Tibial nerve (tissue), 4 donors: ENCODE measurements around the gene TOMM34. TPM values are rescaled to one million over a fixed set of nuclear protein-coding genes. Genes with fewer than 3 reads are reported as not detected.

Experiments
- DNase-seq, 2 donors: peaks; one replicate each; pipeline ENCODE4 v3.0.0-alpha.2; 2019; ENCODE audit warnings: low spot score in 2 of 2
- H3K27ac ChIP-seq, 4 donors: fragments of 200-600 bp; sonication (generic) in 3 of 4; one replicate each; pipeline ENCODE4 v1.5.1; 2017 to 2019; ENCODE audit warnings: mild to moderate bottlenecking in 1 of 4
- H3K27me3 ChIP-seq, 2 donors: fragments of 200-600 bp; sonication (generic) in 1 of 2; one replicate each; pipeline versions ENCODE4 v1.5.1 to v1.6.0; 2017 to 2019
- H3K36me3 ChIP-seq, 3 donors: fragments of 200-600 bp; sonication (generic); one replicate each; pipeline ENCODE4 v1.5.1; 2018 to 2019
- H3K4me1 ChIP-seq, 4 donors: fragments of 200-600 bp; sonication (generic) in 3 of 4; one replicate each; pipeline ENCODE4 v1.5.1; 2017 to 2019
- H3K4me3 ChIP-seq, 4 donors: fragments of 200-600 bp; sonication (generic) in 3 of 4; one replicate each; pipeline ENCODE4 v1.5.1; 2017 to 2019; ENCODE audit warnings: mild to moderate bottlenecking in 1 of 4, moderate library complexity in 1 of 4
- H3K9me3 ChIP-seq, 4 donors: fragments of 200-600 bp; sonication (generic) in 3 of 4; one replicate each; pipeline ENCODE4 v1.5.1; 2017 to 2019
- CTCF ChIP-seq, 5 experiments: fragments of 200-600 bp in 3 of 5; fragments of 450-650 bp in 2 of 5; sonication (generic) in 3 of 5; IDR thresholded peaks; one replicate each; pipeline ENCODE4 v1.5.1; 2016 to 2019; ENCODE audit warnings: antibody characterized with exemption in 5 of 5, mild to moderate bottlenecking in 3 of 5, moderate library complexity in 2 of 5
- EP300 ChIP-seq, 2 donors: sonication (generic); formaldehyde crosslinking; IDR thresholded peaks; one replicate each; pipeline ENCODE4 v1.6.1; 2017; ENCODE audit warnings: antibody characterized with exemption in 2 of 2, mild to moderate bottlenecking in 1 of 2
- POLR2A ChIP-seq, 2 donors: fragments of 450-650 bp; IDR thresholded peaks; one replicate each; pipeline ENCODE4 v1.6.1; 2017; ENCODE audit warnings: antibody characterized with exemption in 2 of 2, mild to moderate bottlenecking in 2 of 2, moderate library complexity in 2 of 2
- WGBS, 2 donors: methylation state at CpG; one replicate each; pipeline ENCODE4 v1.1.5; 2018; 5-methylcytosine and 5-hydroxymethylcytosine counted together
- total RNA-seq, 4 donors: library from RNA; depleted of rRNA; stranded (reverse); fragments of >200 nt; gene quantifications; one replicate each; pipeline ENCODE4 v1.1.0, GENCODE V29; 2016

The TOMM34 gene
- 10 to 100 TPM in 3 of 4 donors, 1 to 10 TPM in 1; 5.9 to 18.0 (median 13.9) TPM for total RNA-seq

GRCh38 chr20:44960103-44960852, at the start of gene TOMM34:
TSS of gene TOMM34 (minus strand) at chr20:44960397. CDS start at chr20:44960333, 64 bp downstream.
- WGBS, 2 donors: 0 to 1% methylated on average over 17 to 48 of the region's 60 CpGs
- TF ChIP-seq CTCF (IDR thresholded peaks at IDR 0.05): peak in 1 of 5 experiments; percentile 39
- TF ChIP-seq POLR2A (IDR thresholded peaks at IDR 0.05): peak; percentile 58 to 81
- TF ChIP-seq EP300 (IDR thresholded peaks at IDR 0.05): peak; percentile 69 to 90
- H3K4me3 ChIP-seq: peak within 1 kb of the TSS; percentile 63 to 96 (median 80)
- peak within 1 kb of the TSS; percentile 3 to 88 (median 82) for H3K27ac ChIP-seq
- peaks cover 0 to 12% (median 0%) of the 10 kb centered on the region in 3 donors for H3K36me3 ChIP-seq
- H3K4me1 ChIP-seq: peaks cover 0 to 26% (median 8%) of the 10 kb centered on the region in 4 donors
- no peaks in the 10 kb centered on the region for H3K9me3 ChIP-seq
- peak; percentile 92 to 94 for DNase-seq
- H3K27me3 ChIP-seq: no peaks in the 10 kb centered on the region

DNA sequence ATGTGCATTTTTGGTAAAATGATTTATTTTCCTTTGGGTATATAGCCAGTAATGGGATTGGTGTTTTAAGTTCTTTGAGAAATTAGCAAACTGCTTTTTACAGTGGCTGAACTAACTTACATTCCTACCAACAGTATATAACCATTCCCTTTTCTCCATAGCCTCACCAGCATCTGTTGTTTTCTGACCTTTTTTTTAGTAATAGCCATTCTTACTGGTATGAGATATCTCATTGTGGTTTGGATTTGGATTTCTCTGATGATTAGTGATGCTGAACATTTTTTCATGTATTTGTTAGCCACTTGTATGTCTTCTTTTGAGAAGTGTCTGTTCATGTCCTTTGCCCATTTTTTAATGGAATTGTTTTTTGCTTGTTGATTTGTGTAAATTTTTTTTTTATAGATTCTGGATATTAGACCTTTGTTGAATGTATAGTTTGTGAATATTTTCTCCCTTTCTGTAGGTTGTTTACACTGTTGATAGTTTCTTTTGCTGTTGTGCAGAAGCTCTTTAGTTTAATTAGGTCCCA, 48.4 kb upstream of the TOMM34 start:
- Histone ChIP-seq H3K4me3 (no peak overlapping the region), H3K9me3 (no peaks in the 10 kb centered on the region), H3K27me3 (no peaks in the 10 kb centered on the region), H3K27ac (no peak overlapping the region), H3K4me1 (peaks cover 0 to 31% (median 0%) of the 10 kb centered on the region in 4 donors), H3K36me3 (peaks cover 0 to 43% (median 4%) of the 10 kb centered on the region in 3 donors)
- DNase-seq: no peak
- TF ChIP-seq POLR2A (IDR thresholded peaks at IDR 0.05) (no peak), EP300 (IDR thresholded peaks at IDR 0.05) (no peak), CTCF (IDR thresholded peaks at IDR 0.05) (no peak)

- WGBS, 2 donors: 93 to 97% methylated on average over 5 of the region's 5 CpGs
- Histone ChIP-seq H3K4me3 (no peak overlapping the region), H3K27ac (no peak overlapping the region), H3K27me3 (no peaks in the 10 kb centered on the region), H3K4me1 (peaks cover 0 to 10% (median 2%) of the 10 kb centered on the region in 4 donors), H3K36me3 (peaks cover 0 to 69% (median 13%) of the 10 kb centered on the region in 3 donors), H3K9me3 (no peaks in the 10 kb centered on the region)
- DNase-seq: no peak
- TF ChIP-seq CTCF (IDR thresholded peaks at IDR 0.05): no peak
- no peak for TF ChIP-seq EP300 (IDR thresholded peaks at IDR 0.05)
- TF ChIP-seq POLR2A (IDR thresholded peaks at IDR 0.05): no peak
Observed at GRCh38 chr20:44997668-44998067, 37.5 kb upstream of the TOMM34 start.

DNA sequence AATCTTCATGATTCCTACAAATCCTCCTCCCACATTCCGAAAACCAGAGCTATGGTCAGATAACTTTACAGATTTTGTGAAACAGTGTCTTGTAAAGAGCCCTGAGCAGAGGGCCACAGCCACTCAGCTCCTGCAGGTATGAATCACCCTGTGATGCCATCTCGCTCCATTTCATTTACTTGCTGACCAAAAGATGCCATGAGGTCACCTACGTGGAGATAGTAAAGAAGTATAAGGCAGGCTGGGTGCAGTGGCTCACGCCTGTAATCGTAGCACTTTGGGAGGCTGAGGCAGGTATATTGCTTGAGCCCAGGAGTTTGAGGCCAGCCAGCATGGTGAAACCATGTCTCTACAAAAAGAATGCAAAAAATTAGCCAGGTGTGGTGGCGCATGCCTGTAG, 37.0 kb upstream of the TOMM34 start:
- 95 to 96% methylated on average over 6 of the region's 6 CpGs for WGBS, 2 donors
- no peak overlapping the region for H3K4me3 ChIP-seq
- DNase-seq: no peak
- no peaks in the 10 kb centered on the region for H3K9me3 ChIP-seq
- H3K4me1 ChIP-seq: peaks cover 0 to 13% (median 2%) of the 10 kb centered on the region in 4 donors
- no peak overlapping the region for H3K27ac ChIP-seq
- TF ChIP-seq POLR2A (IDR thresholded peaks at IDR 0.05): no peak
- TF ChIP-seq CTCF (IDR thresholded peaks at IDR 0.05): no peak
- TF ChIP-seq EP300 (IDR thresholded peaks at IDR 0.05): no peak
- peaks cover 0 to 69% (median 13%) of the 10 kb centered on the region in 3 donors for H3K36me3 ChIP-seq
- no peaks in the 10 kb centered on the region for H3K27me3 ChIP-seq

GRCh38 chr20:44993343-44993742, 33.1 kb upstream of the TOMM34 start:
- H3K27ac ChIP-seq: peak overlapping the region in 1 of 4 donors; percentile 5
- 79 to 90% methylated on average over 3 of the region's 3 CpGs for WGBS, 2 donors
- TF ChIP-seq CTCF (IDR thresholded peaks at IDR 0.05): no peak
- no peak for TF ChIP-seq EP300 (IDR thresholded peaks at IDR 0.05)
- TF ChIP-seq POLR2A (IDR thresholded peaks at IDR 0.05): no peak
- no peaks in the 10 kb centered on the region for H3K9me3 ChIP-seq
- peaks cover 0 to 40% (median 9%) of the 10 kb centered on the region in 3 donors for H3K36me3 ChIP-seq
- peaks cover 0 to 30% (median 12%) of the 10 kb centered on the region in 4 donors for H3K4me1 ChIP-seq
- no peaks in the 10 kb centered on the region for H3K27me3 ChIP-seq
- DNase-seq: no peak
- H3K4me3 ChIP-seq: no peak overlapping the region
